Measurements from ENCODE around the gene PANX2.

DNA sequence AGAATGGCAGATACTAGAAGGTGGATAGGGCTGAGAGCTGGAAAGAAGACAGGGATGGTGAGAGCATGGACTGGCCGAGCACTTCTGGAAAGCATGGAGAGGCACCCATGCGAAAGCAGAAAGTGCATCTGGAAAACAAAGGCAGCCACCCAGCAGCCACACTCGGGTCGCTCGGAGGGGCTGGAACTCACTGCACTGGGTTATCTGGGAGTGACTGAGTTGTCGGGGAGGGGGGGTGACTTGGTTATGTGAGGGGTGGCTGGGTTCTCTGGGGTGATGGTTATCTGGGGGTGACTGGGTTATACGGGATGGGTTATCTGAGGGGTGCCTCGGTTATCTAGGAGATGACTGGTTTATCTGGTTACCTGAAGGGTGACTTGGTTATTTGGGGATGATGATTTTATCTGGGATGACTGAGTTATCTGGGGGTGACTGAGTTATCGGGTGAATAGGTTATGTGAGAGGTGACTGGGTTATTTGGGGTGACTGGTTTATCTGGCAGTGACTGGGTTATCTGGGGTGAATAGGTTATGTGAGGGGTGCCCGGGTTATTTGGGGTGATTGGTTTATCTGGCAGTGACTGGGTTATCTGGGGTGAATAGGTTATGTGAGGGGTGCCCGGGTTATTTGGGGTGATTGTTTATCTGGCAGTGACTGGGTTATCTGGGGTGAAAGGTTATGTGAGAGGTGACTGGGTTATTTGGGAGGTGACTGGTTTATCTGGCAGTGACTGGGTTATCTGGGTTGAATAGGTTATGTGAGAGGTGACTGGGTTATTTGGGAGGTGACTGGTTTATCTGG lies 2.6 kb upstream of the PANX2 start:
- TF ChIP-seq, protein P1, sequence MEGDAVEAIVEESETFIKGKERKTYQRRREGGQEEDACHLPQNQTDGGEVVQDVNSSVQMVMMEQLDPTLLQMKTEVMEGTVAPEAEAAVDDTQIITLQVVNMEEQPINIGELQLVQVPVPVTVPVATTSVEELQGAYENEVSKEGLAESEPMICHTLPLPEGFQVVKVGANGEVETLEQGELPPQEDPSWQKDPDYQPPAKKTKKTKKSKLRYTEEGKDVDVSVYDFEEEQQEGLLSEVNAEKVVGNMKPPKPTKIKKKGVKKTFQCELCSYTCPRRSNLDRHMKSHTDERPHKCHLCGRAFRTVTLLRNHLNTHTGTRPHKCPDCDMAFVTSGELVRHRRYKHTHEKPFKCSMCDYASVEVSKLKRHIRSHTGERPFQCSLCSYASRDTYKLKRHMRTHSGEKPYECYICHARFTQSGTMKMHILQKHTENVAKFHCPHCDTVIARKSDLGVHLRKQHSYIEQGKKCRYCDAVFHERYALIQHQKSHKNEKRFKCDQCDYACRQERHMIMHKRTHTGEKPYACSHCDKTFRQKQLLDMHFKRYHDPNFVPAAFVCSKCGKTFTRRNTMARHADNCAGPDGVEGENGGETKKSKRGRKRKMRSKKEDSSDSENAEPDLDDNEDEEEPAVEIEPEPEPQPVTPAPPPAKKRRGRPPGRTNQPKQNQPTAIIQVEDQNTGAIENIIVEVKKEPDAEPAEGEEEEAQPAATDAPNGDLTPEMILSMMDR (IDR thresholded peaks at IDR 0.05) = no peak
- TF ChIP-seq POLR2AphosphoS5 (IDR thresholded peaks at IDR 0.05) (no peak), POLR2A (IDR thresholded peaks at IDR 0.05) (no peak)

Measured in breast epithelium (tissue), 3 donors.